WTC11 (cell line): ENCODE data around the gene CACNA1E. TPM values are rescaled to one million over a fixed set of nuclear protein-coding genes. Genes with fewer than 3 reads are reported as not detected.

ENCODE experiments used
- ATAC-seq: fragments of 200-7000 bp; cut with Tn5 transposase; 2 replicates; pipeline ENCODE4 v1.10.0; 2021; ENCODE audit warnings: mild to moderate bottlenecking, moderate library complexity
- CTCF ChIA-PET: fragments of 300-600 bp; sonication (Branson Sonifier 250); formaldehyde crosslinking; loops from one replicate; lab custom pipeline; 2021; ENCODE audit warnings: antibody characterized with exemption; lab: Charles Lee
- POLR2A ChIA-PET: fragments of 350-600 bp; sonication (Branson Sonifier 250); formaldehyde crosslinking; loops from one replicate; lab custom pipeline; 2021; ENCODE audit warnings: antibody characterized with exemption; lab: Charles Lee
- DNase-seq: peaks from one replicate; pipeline ENCODE4 v3.0.0; 2021; ENCODE audit warnings: low spot score
- H3K27ac Mint-ChIP-seq: 2 replicates; pipeline ENCODE4 v1.8.0; 2021; ENCODE audit warnings: mixed read lengths
- H3K27me3 Mint-ChIP-seq: 2 replicates; pipeline ENCODE4 v1.8.0; 2021; ENCODE audit warnings: low read depth, mild to moderate bottlenecking, moderate library complexity, mixed read lengths
- H3K36me3 Mint-ChIP-seq: 2 replicates; pipeline ENCODE4 v1.8.0; 2021; ENCODE audit warnings: mixed read lengths
- H3K4me1 Mint-ChIP-seq: 2 replicates; pipeline ENCODE4 v1.8.0; 2022; ENCODE audit warnings: mixed read lengths
- H3K4me3 Mint-ChIP-seq: 2 replicates; pipeline ENCODE4 v1.8.0; 2021; ENCODE audit warnings: mild to moderate bottlenecking, moderate library complexity, mixed read lengths
- H3K9me3 Mint-ChIP-seq: 2 replicates; pipeline ENCODE4 v1.8.0; 2021; ENCODE audit warnings: mixed read lengths
- CREB1 ChIP-seq: sonication (generic); formaldehyde crosslinking; IDR thresholded peaks from 2 replicates; pipeline ENCODE4 v1.8.0; 2023; ENCODE audit warnings: mild to moderate bottlenecking, missing genetic modification reagents
- CREM ChIP-seq: sonication (generic); formaldehyde crosslinking; IDR thresholded peaks from 2 replicates; pipeline ENCODE4 v1.8.1; 2022; ENCODE audit warnings: mild to moderate bottlenecking, missing genetic modification reagents, moderate library complexity
- EMX1 ChIP-seq: fragments of 250-450 bp; sonication (Bioruptor Pico); IDR thresholded peaks from 2 replicates; pipeline ENCODE4 v1.8.0; 2021; ENCODE audit warnings: mild to moderate bottlenecking
- FOXP1 ChIP-seq: sonication (generic); formaldehyde crosslinking; IDR thresholded peaks from 2 replicates; pipeline ENCODE4 v1.8.0; 2022; ENCODE audit warnings: missing genetic modification reagents, mild to moderate bottlenecking, moderate library complexity, borderline replicate concordance
- GRHL2 ChIP-seq: fragments of 250-450 bp; sonication (Bioruptor Pico); IDR thresholded peaks from 2 replicates; pipeline ENCODE4 v1.8.0; 2022; ENCODE audit warnings: mild to moderate bottlenecking, moderate library complexity; ENCODE audit not compliant: insufficient replicate concordance, severe bottlenecking
- MXD4 ChIP-seq: fragments of 250-450 bp; sonication (Bioruptor Pico); IDR thresholded peaks from 2 replicates; pipeline ENCODE4 v1.8.0; 2021; ENCODE audit warnings: mild to moderate bottlenecking, moderate library complexity, borderline replicate concordance
- MYBL2 ChIP-seq: sonication (generic); formaldehyde crosslinking; IDR thresholded peaks from 2 replicates; pipeline ENCODE4 v1.8.1; 2023; ENCODE audit warnings: mild to moderate bottlenecking, moderate library complexity, missing genetic modification reagents
- NR1H2 ChIP-seq: sonication (generic); formaldehyde crosslinking; IDR thresholded peaks from 2 replicates; pipeline ENCODE4 v1.9.0; 2021; ENCODE audit warnings: mild to moderate bottlenecking, moderate library complexity, missing genetic modification reagents
- OVOL2 ChIP-seq: fragments of 250-450 bp; sonication (Bioruptor Pico); IDR thresholded peaks from 2 replicates; pipeline ENCODE4 v1.9.0; 2021; ENCODE audit warnings: mild to moderate bottlenecking, borderline replicate concordance
- PRRX2 ChIP-seq: fragments of 250-450 bp; sonication (Bioruptor Pico); IDR thresholded peaks from 2 replicates; pipeline ENCODE4 v1.8.0; 2021; ENCODE audit warnings: mild to moderate bottlenecking
- SOX15 ChIP-seq: fragments of 250-450 bp; sonication (Bioruptor Pico); IDR thresholded peaks from 2 replicates; pipeline ENCODE4 v1.9.0; 2021; ENCODE audit warnings: mild to moderate bottlenecking
- TEAD1 ChIP-seq: sonication (generic); formaldehyde crosslinking; IDR thresholded peaks from 2 replicates; pipeline ENCODE4 v1.8.0; 2022; ENCODE audit warnings: mild to moderate bottlenecking, missing genetic modification reagents
- TEAD4 ChIP-seq: sonication (generic); formaldehyde crosslinking; IDR thresholded peaks from 2 replicates; pipeline ENCODE4 v1.8.0; 2022; ENCODE audit warnings: mild to moderate bottlenecking, missing genetic modification reagents
- ZNF263 ChIP-seq: sonication (generic); formaldehyde crosslinking; IDR thresholded peaks from 2 replicates; pipeline ENCODE4 v1.8.1; 2022; ENCODE audit warnings: low read depth, mild to moderate bottlenecking, moderate library complexity, missing genetic modification reagents
- ZNF416 ChIP-seq: fragments of 250-450 bp; sonication (Bioruptor Pico); IDR thresholded peaks from 2 replicates; pipeline ENCODE4 v1.9.0; 2021; ENCODE audit warnings: mild to moderate bottlenecking, inconsistent platforms
- total RNA-seq: library from RNA; stranded (reverse); gene quantifications from 3 replicates; pipeline ENCODE4 v1.2.3, GENCODE V29; 2021
- TF ChIP-seq, protein P1 (sequence below): sonication (generic); formaldehyde crosslinking; IDR thresholded peaks from 2 replicates; pipeline ENCODE4 v1.8.0; 2022; ENCODE audit warnings: mild to moderate bottlenecking, missing genetic modification reagents
- TF ChIP-seq, protein P2 (sequence below): sonication (generic); formaldehyde crosslinking; IDR thresholded peaks from 2 replicates; pipeline ENCODE4 v1.8.0; 2022; ENCODE audit warnings: mild to moderate bottlenecking, missing genetic modification reagents
- TF ChIP-seq, protein P3 (sequence below): fragments of 250-450 bp; sonication (Bioruptor Pico); IDR thresholded peaks from 2 replicates; pipeline ENCODE4 v1.8.0; 2021; ENCODE audit warnings: mild to moderate bottlenecking
- TF ChIP-seq, protein P4 (sequence below): fragments of 200-600 bp; IDR thresholded peaks from 2 replicates; pipeline ENCODE4 v1.8.0; 2022; ENCODE audit warnings: antibody characterized with exemption
- TF ChIP-seq, protein P5 (sequence below): sonication (generic); formaldehyde crosslinking; IDR thresholded peaks from 2 replicates; pipeline ENCODE4 v1.8.1; 2023; ENCODE audit warnings: mild to moderate bottlenecking, missing genetic modification reagents, moderate library complexity
- TF ChIP-seq, protein P6 (sequence below): sonication (generic); formaldehyde crosslinking; IDR thresholded peaks from 2 replicates; pipeline ENCODE4 v1.8.0; 2023; ENCODE audit warnings: mild to moderate bottlenecking, missing genetic modification reagents
- TF ChIP-seq, protein P7 (sequence below): sonication (generic); formaldehyde crosslinking; IDR thresholded peaks from 2 replicates; pipeline ENCODE4 v1.8.1; 2023; ENCODE audit warnings: mild to moderate bottlenecking, missing genetic modification reagents
- TF ChIP-seq, protein P8 (sequence below): fragments of 250-450 bp; sonication (Bioruptor Pico); IDR thresholded peaks from 2 replicates; pipeline ENCODE4 v1.9.0; 2021; ENCODE audit warnings: mild to moderate bottlenecking, borderline replicate concordance

Gene CACNA1E
- total RNA-seq, 1 experiment from 2014 or later, result 0.63 TPM

DNA sequence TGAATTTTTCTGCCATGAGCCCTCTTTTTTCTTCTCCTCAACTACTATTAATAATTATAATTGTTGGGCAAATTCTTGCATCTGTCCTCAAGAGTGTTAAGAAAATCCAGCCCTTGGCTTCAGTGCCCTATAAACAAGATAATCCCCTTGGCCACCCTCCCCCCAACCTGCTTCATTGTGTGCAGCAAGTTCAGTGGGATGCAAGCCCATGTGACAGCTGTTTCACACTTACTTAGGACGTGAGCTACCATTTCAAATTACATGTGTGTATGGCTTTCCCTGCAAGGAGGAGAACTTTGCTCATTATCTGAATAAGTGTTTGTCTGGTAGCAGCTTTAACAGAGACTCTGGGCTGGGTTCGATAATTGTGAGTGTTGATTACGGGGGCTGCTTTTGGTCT, 276.2 kb downstream of the CACNA1E start:
- ATAC-seq, result no peak
- Mint-ChIP-seq H3K27me3 (no peaks in the 10 kb centered on the region), H3K27ac (no peak overlapping the region), H3K36me3 (no peaks in the 10 kb centered on the region), H3K9me3 (peaks cover 8% of the 10 kb centered on the region), H3K4me1 (no peaks in the 10 kb centered on the region), H3K4me3 (no peak overlapping the region)
- CTCF ChIA-PET, result no interaction called here
- POLR2A ChIA-PET, result no interaction called here
- no peak for TF ChIP-seq CREM (CRISPR knock-in tag)
- TF ChIP-seq EMX1, result no peak
- no peak for TF ChIP-seq ZNF416 (CRISPR knock-in tag)
- TF ChIP-seq CREB1 (CRISPR knock-in tag), result no peak
- TF ChIP-seq, protein P1, sequence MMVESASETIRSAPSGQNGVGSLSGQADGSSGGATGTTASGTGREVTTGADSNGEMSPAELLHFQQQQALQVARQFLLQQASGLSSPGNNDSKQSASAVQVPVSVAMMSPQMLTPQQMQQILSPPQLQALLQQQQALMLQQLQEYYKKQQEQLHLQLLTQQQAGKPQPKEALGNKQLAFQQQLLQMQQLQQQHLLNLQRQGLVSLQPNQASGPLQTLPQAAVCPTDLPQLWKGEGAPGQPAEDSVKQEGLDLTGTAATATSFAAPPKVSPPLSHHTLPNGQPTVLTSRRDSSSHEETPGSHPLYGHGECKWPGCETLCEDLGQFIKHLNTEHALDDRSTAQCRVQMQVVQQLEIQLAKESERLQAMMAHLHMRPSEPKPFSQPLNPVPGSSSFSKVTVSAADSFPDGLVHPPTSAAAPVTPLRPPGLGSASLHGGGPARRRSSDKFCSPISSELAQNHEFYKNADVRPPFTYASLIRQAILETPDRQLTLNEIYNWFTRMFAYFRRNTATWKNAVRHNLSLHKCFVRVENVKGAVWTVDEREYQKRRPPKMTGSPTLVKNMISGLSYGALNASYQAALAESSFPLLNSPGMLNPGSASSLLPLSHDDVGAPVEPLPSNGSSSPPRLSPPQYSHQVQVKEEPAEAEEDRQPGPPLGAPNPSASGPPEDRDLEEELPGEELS (CRISPR knock-in tag), result no peak
- TF ChIP-seq, protein P2, sequence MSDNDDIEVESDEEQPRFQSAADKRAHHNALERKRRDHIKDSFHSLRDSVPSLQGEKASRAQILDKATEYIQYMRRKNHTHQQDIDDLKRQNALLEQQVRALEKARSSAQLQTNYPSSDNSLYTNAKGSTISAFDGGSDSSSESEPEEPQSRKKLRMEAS (CRISPR knock-in tag), result no peak
- no peak for TF ChIP-seq OVOL2
- TF ChIP-seq GRHL2 (CRISPR knock-in tag), result no peak
- no peak for TF ChIP-seq MYBL2 (CRISPR knock-in tag)
- TF ChIP-seq, protein P3, sequence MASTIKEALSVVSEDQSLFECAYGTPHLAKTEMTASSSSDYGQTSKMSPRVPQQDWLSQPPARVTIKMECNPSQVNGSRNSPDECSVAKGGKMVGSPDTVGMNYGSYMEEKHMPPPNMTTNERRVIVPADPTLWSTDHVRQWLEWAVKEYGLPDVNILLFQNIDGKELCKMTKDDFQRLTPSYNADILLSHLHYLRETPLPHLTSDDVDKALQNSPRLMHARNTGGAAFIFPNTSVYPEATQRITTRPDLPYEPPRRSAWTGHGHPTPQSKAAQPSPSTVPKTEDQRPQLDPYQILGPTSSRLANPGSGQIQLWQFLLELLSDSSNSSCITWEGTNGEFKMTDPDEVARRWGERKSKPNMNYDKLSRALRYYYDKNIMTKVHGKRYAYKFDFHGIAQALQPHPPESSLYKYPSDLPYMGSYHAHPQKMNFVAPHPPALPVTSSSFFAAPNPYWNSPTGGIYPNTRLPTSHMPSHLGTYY (CRISPR knock-in tag), result no peak
- TF ChIP-seq, protein P4, sequence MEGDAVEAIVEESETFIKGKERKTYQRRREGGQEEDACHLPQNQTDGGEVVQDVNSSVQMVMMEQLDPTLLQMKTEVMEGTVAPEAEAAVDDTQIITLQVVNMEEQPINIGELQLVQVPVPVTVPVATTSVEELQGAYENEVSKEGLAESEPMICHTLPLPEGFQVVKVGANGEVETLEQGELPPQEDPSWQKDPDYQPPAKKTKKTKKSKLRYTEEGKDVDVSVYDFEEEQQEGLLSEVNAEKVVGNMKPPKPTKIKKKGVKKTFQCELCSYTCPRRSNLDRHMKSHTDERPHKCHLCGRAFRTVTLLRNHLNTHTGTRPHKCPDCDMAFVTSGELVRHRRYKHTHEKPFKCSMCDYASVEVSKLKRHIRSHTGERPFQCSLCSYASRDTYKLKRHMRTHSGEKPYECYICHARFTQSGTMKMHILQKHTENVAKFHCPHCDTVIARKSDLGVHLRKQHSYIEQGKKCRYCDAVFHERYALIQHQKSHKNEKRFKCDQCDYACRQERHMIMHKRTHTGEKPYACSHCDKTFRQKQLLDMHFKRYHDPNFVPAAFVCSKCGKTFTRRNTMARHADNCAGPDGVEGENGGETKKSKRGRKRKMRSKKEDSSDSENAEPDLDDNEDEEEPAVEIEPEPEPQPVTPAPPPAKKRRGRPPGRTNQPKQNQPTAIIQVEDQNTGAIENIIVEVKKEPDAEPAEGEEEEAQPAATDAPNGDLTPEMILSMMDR, result no peak
- TF ChIP-seq, protein P5, sequence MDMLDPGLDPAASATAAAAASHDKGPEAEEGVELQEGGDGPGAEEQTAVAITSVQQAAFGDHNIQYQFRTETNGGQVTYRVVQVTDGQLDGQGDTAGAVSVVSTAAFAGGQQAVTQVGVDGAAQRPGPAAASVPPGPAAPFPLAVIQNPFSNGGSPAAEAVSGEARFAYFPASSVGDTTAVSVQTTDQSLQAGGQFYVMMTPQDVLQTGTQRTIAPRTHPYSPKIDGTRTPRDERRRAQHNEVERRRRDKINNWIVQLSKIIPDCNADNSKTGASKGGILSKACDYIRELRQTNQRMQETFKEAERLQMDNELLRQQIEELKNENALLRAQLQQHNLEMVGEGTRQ (CRISPR knock-in tag), result no peak
- no peak for TF ChIP-seq SOX15
- TF ChIP-seq PRRX2, result no peak
- TF ChIP-seq, protein P6, sequence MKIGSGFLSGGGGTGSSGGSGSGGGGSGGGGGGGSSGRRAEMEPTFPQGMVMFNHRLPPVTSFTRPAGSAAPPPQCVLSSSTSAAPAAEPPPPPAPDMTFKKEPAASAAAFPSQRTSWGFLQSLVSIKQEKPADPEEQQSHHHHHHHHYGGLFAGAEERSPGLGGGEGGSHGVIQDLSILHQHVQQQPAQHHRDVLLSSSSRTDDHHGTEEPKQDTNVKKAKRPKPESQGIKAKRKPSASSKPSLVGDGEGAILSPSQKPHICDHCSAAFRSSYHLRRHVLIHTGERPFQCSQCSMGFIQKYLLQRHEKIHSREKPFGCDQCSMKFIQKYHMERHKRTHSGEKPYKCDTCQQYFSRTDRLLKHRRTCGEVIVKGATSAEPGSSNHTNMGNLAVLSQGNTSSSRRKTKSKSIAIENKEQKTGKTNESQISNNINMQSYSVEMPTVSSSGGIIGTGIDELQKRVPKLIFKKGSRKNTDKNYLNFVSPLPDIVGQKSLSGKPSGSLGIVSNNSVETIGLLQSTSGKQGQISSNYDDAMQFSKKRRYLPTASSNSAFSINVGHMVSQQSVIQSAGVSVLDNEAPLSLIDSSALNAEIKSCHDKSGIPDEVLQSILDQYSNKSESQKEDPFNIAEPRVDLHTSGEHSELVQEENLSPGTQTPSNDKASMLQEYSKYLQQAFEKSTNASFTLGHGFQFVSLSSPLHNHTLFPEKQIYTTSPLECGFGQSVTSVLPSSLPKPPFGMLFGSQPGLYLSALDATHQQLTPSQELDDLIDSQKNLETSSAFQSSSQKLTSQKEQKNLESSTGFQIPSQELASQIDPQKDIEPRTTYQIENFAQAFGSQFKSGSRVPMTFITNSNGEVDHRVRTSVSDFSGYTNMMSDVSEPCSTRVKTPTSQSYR (CRISPR knock-in tag), result no peak
- no peak for TF ChIP-seq ZNF263 (CRISPR knock-in tag)
- TF ChIP-seq FOXP1 (CRISPR knock-in tag), result no peak
- no peak for TF ChIP-seq TEAD4 (CRISPR knock-in tag)
- DNase-seq, result no peak

DNA sequence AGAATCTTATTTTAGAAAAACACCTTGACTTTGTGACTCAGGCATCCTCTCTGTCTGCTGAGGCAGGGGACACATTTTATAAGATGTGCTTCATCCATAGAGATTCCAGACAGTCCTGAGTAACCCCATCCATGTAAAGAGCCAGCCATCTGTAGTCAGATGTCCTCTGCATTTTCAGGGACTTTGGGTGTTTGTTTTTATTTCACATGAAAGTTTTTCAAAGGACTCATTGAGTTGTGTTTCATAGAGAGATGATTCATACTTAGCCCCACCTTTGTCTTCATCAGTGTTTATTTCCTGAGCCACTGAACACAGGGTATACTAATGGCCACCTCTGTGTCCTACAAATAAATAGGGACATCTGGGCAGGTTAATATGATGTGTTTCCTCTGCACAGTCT, 280.4 kb downstream of the CACNA1E start:
- H3K4me1 Mint-ChIP-seq, result no peaks in the 10 kb centered on the region
- H3K4me3 Mint-ChIP-seq, result no peak overlapping the region
- no peak overlapping the region for H3K27ac Mint-ChIP-seq
- ATAC-seq (no peak), DNase-seq (no peak)
- CTCF ChIA-PET, result interaction anchor here (1.4 kb wide), 1 partner anchor 173 kb away, joined by 3 read pairs; no protein-coding TSS in a partner anchor
- POLR2A ChIA-PET, result no interaction called here
- H3K9me3 Mint-ChIP-seq, result no peaks in the 10 kb centered on the region
- H3K27me3 Mint-ChIP-seq, result no peaks in the 10 kb centered on the region
- H3K36me3 Mint-ChIP-seq, result no peaks in the 10 kb centered on the region
- TF ChIP-seq, protein P7, sequence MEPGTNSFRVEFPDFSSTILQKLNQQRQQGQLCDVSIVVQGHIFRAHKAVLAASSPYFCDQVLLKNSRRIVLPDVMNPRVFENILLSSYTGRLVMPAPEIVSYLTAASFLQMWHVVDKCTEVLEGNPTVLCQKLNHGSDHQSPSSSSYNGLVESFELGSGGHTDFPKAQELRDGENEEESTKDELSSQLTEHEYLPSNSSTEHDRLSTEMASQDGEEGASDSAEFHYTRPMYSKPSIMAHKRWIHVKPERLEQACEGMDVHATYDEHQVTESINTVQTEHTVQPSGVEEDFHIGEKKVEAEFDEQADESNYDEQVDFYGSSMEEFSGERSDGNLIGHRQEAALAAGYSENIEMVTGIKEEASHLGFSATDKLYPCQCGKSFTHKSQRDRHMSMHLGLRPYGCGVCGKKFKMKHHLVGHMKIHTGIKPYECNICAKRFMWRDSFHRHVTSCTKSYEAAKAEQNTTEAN (CRISPR knock-in tag), result no peak
- no peak for TF ChIP-seq TEAD1 (CRISPR knock-in tag)
- no peak for TF ChIP-seq NR1H2
- TF ChIP-seq, protein P8, sequence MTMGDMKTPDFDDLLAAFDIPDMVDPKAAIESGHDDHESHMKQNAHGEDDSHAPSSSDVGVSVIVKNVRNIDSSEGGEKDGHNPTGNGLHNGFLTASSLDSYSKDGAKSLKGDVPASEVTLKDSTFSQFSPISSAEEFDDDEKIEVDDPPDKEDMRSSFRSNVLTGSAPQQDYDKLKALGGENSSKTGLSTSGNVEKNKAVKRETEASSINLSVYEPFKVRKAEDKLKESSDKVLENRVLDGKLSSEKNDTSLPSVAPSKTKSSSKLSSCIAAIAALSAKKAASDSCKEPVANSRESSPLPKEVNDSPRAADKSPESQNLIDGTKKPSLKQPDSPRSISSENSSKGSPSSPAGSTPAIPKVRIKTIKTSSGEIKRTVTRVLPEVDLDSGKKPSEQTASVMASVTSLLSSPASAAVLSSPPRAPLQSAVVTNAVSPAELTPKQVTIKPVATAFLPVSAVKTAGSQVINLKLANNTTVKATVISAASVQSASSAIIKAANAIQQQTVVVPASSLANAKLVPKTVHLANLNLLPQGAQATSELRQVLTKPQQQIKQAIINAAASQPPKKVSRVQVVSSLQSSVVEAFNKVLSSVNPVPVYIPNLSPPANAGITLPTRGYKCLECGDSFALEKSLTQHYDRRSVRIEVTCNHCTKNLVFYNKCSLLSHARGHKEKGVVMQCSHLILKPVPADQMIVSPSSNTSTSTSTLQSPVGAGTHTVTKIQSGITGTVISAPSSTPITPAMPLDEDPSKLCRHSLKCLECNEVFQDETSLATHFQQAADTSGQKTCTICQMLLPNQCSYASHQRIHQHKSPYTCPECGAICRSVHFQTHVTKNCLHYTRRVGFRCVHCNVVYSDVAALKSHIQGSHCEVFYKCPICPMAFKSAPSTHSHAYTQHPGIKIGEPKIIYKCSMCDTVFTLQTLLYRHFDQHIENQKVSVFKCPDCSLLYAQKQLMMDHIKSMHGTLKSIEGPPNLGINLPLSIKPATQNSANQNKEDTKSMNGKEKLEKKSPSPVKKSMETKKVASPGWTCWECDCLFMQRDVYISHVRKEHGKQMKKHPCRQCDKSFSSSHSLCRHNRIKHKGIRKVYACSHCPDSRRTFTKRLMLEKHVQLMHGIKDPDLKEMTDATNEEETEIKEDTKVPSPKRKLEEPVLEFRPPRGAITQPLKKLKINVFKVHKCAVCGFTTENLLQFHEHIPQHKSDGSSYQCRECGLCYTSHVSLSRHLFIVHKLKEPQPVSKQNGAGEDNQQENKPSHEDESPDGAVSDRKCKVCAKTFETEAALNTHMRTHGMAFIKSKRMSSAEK (CRISPR knock-in tag), result no peak
- TF ChIP-seq MXD4 (CRISPR knock-in tag), result no peak
